Measurements from ENCODE around the gene PLEKHS1. TPM values are rescaled to one million over a fixed set of nuclear protein-coding genes. Genes with fewer than 3 reads are reported as not detected.

Gene PLEKHS1
- total RNA-seq, 1 experiment from 2014 or later: not detected

GRCh38 chr10:113791691-113792090 is 40.2 kb downstream of the PLEKHS1 start:
- no peak overlapping the region for H2BK15ac ChIP-seq (ENCODE audit: low read depth, low read length)
- H3K79me1 ChIP-seq (ENCODE audit: insufficient read depth, low read depth, low read length, poor library complexity, severe bottlenecking): no peaks in the 10 kb centered on the region
- no peak overlapping the region for H3K4ac ChIP-seq (ENCODE audit: low read depth, low read length)
- H3K23me2 ChIP-seq (ENCODE audit: insufficient read length, low read depth, low read length, poor library complexity, severe bottlenecking): no peaks in the 10 kb centered on the region
- no peak overlapping the region for H2BK12ac ChIP-seq (ENCODE audit: insufficient read length, low read depth, low read length)
- TF ChIP-seq CTCF (conservative IDR thresholded peaks at IDR 0.05): no peak
- H4K91ac ChIP-seq (ENCODE audit: insufficient read length, low read depth, low read length): no peak overlapping the region
- no peak overlapping the region for H4K8ac ChIP-seq (replicated peaks; ENCODE audit: insufficient read length, low read depth, low read length)
- H3K14ac ChIP-seq (ENCODE audit: insufficient read depth, low read length): no peak overlapping the region
- H3K27ac Mint-ChIP-seq: no peak overlapping the region
- no peaks in the 10 kb centered on the region; a peak in 1 of 7 replicates for H3K36me3 Mint-ChIP-seq (ENCODE audit: insufficient read depth in 1 of 3, low read depth in 3 of 3)
- H3K56ac ChIP-seq (ENCODE audit: insufficient read length, low read depth, low read length): no peak overlapping the region
- H3K9me3 ChIP-seq (ENCODE audit: control insufficient read depth, low read depth, low read length): no peaks in the 10 kb centered on the region
- no peak overlapping the region for H4K5ac ChIP-seq (ENCODE audit: insufficient read length, low read depth, low read length)
- H3K4me3 Mint-ChIP-seq: no peak overlapping the region
- no peak overlapping the region for H3K9ac ChIP-seq (ENCODE audit: extremely low read depth, insufficient read length, low read length)
- no CpG with 5 or more reads among the region's 2 CpGs for WGBS (ENCODE audit: extremely low coverage, insufficient read length, low lambda C conversion rate)
- H3K4me2 ChIP-seq (ENCODE audit: insufficient read depth, insufficient read length, low read length): no peak overlapping the region
- no peak overlapping the region for H2AFZ ChIP-seq (ENCODE audit: low read length)
- H3K79me2 ChIP-seq (ENCODE audit: insufficient read depth, low read length): no peaks in the 10 kb centered on the region
- H4K20me1 ChIP-seq (ENCODE audit: control insufficient read depth, insufficient read depth, insufficient read length): no peaks in the 10 kb centered on the region
- H2BK20ac ChIP-seq (ENCODE audit: low read depth, low read length, poor library complexity, severe bottlenecking): no peak overlapping the region
- H3K9me3 Mint-ChIP-seq: peaks cover 0 to 3% of the 10 kb centered on the region in 2 experiments; a peak in 2 of 5 replicates
- H3K4me1 ChIP-seq (ENCODE audit: insufficient read depth, low read length): no peaks in the 10 kb centered on the region
- no peak overlapping the region for H3K27ac ChIP-seq (ENCODE audit: insufficient read length, low read depth, low read length)
- H2AK5ac ChIP-seq (ENCODE audit: insufficient read length, low read length): no peak overlapping the region
- H3K27me3 Mint-ChIP-seq (ENCODE audit: low read depth): peaks cover 2% of the 10 kb centered on the region
- H3K4me1 Mint-ChIP-seq: 0 out of 4 replicates have a peak, but pooled peaks cover 0 to 2% of the 10 kb centered on the region in 2 experiments
- H2BK5ac ChIP-seq (ENCODE audit: insufficient read length, low read length): no peak overlapping the region
- no peak overlapping the region for H3T11ph ChIP-seq (ENCODE audit: low read length)
- H3K27me3 ChIP-seq (ENCODE audit: insufficient read depth, low read length): no peaks in the 10 kb centered on the region
- no peak overlapping the region for H3K23ac ChIP-seq (ENCODE audit: insufficient read length, low read depth, low read length)
- no peak overlapping the region for H3K18ac ChIP-seq (ENCODE audit: insufficient read length, low read depth, low read length)
- DNase-seq: no peak
- H2BK120ac ChIP-seq (ENCODE audit: low read depth, low read length, poor library complexity, severe bottlenecking): no peak overlapping the region
